Bronchial epithelial cell (primary cell): ENCODE results near the gene ADAMTS17. TPM values are rescaled to one million over a fixed set of nuclear protein-coding genes. Genes with fewer than 3 reads are reported as not detected.

Experiments
- DNase-seq: peaks from one replicate; pipeline ENCODE4 v3.0.0-alpha.2; 2010; ENCODE audit warnings: low read depth
- FAIRE-seq: peaks from 2 replicates; lab custom pipeline; 2011; peaks lifted over from hg19 to GRCh38; lab: Jason Lieb, UNC
- H3K27me3 ChIP-seq: 2 replicates; pipeline ENCODE4 v1.5.1; 2011; ENCODE audit warnings: low read length; ENCODE audit not compliant: control insufficient read depth, insufficient read depth
- H3K36me3 ChIP-seq: 2 replicates; pipeline ENCODE4 v1.5.1; 2011; ENCODE audit warnings: low read length; ENCODE audit not compliant: control insufficient read depth, insufficient read depth
- H3K4me3 ChIP-seq: 2 replicates; pipeline ENCODE4 v1.5.1; 2011; ENCODE audit warnings: mild to moderate bottlenecking, low read depth, low read length, control low read depth
- total RNA-seq: library from RNA; depleted of rRNA; stranded (reverse); fragments of >200 nt; gene quantifications from 2 replicates; pipeline ENCODE4 v1.2.1, GENCODE V29; 2014
- TF ChIP-seq, protein P1 (sequence below): IDR thresholded peaks from 2 replicates; pipeline ENCODE4 v1.5.1; 2011; ENCODE audit warnings: mild to moderate bottlenecking, moderate library complexity, low read length, control low read depth, inconsistent platforms; ENCODE audit not compliant: insufficient read depth, severe bottlenecking

ADAMTS17 gene
- total RNA-seq, 1 donor from 2014 or later, result 1.1 TPM

DNA sequence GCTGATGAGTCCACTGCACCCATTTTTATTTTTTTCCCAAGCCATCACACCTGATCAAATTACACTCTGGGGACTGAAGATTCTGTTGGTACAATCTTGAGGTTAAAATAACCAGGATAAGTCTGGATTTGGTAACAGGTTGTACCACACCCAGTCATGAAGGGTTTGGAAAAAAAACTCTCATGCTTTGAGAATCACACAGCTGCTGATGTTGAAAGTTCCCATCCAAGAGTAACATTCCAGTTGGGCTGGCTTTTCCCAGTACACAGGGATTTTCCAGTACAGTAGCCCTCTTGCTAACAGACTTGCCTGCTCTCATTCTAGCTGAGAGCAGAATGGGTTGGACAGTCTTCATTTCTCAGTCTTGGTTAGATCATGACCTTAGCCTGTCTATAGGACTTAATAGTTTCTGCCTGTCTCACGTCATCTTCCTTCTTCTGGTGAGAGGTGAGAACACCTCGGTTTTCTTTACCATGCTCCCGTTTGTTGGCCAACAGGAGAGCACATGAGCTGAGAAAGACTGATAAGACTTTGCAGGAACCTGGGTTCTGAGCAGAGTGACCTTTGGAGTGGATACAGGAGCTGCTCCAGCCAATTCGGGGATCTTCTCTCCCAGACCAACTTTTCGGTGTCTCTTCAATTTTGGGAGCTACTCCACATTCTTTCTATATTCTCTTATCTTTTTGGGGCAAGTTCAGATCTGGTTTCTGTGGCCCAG is 308.5 kb downstream of the ADAMTS17 start:
- FAIRE-seq, result no peak
- Histone ChIP-seq H3K36me3 (no peaks in the 10 kb centered on the region), H3K4me3 (no peak overlapping the region), H3K27me3 (no peaks in the 10 kb centered on the region)
- TF ChIP-seq, protein P1, sequence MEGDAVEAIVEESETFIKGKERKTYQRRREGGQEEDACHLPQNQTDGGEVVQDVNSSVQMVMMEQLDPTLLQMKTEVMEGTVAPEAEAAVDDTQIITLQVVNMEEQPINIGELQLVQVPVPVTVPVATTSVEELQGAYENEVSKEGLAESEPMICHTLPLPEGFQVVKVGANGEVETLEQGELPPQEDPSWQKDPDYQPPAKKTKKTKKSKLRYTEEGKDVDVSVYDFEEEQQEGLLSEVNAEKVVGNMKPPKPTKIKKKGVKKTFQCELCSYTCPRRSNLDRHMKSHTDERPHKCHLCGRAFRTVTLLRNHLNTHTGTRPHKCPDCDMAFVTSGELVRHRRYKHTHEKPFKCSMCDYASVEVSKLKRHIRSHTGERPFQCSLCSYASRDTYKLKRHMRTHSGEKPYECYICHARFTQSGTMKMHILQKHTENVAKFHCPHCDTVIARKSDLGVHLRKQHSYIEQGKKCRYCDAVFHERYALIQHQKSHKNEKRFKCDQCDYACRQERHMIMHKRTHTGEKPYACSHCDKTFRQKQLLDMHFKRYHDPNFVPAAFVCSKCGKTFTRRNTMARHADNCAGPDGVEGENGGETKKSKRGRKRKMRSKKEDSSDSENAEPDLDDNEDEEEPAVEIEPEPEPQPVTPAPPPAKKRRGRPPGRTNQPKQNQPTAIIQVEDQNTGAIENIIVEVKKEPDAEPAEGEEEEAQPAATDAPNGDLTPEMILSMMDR, result no peak
- DNase-seq, result peak; percentile 4

DNA sequence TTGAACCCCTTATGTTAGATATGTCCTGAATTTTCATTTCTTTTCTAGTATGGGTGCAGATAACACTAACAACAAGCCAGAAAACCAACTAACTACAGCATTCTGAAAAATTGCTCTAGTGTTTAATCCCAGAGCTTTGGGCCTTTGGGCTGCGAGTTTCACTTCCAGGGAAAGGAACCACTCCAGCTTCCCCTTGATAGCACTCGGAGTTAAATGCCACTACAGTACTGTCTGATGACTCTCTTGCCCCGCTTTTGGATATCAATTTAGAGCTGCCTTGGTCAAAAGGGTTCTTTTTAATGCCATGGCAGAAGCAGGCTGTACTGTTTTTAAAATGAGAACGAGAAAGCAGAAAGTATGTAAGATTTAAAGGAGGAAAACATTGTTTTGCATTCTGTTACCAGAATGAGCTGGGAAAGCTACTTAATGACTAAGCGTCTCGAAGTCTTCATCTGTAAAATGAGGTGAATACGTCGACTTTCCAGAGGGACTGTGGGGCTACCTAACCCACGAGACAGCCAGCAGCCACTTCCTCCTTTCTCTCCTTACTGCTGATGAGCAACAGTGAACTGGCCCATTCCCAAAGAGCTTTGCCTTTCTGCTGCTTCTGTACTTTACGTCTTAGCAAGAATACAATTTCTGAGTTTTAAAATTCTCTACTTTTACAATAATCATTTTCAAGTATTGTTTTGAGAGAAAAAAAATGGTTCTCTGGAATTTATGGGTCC is 309.3 kb downstream of the ADAMTS17 start:
- FAIRE-seq, result no peak

DNA sequence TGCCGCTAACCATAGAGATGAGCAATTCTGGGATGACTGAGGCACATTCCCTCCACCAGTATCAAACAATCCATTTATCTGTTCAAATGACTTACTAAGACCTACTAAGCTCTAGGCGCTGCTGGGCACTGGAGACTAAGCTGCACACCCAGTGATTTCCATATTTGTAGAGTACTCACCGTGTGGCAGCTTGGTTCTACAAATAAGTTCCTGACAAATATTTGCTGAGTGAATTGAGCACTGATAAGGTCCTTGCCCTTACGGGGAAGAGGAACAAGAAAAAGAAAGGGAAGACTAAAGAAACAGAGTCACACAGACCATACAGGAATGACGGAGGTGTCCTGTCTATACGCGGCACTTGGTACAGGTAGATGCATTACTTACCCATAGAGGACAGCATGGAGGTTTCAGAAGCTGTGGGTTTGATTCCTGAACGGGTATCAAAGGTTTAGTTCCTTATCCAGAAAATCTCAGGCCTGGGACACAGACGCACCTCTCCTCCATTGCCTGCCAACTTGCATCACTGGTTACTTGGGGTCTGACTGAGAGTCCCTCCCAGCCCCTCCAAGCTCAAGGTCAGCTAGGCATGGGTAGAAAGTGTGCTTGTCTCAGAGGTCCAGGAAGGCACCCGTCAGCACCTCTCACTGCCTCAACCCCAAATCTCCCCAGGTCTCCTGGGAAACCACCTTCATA is 310.0 kb downstream of the ADAMTS17 start:
- FAIRE-seq (no peak), DNase-seq (no peak)
- TF ChIP-seq, protein P1, result no peak
- no peaks in the 10 kb centered on the region for H3K27me3 ChIP-seq
- no peaks in the 10 kb centered on the region for H3K36me3 ChIP-seq
- H3K4me3 ChIP-seq, result no peak overlapping the region

More for the DNA sequence above, 309.3 kb downstream of the ADAMTS17 start:
- TF ChIP-seq, protein P1, result no peak
- no peaks in the 10 kb centered on the region for H3K27me3 ChIP-seq
- H3K36me3 ChIP-seq, result no peaks in the 10 kb centered on the region
- H3K4me3 ChIP-seq, result no peak overlapping the region
- no peak for DNase-seq

- TF ChIP-seq, protein P1, result no peak
- Histone ChIP-seq H3K4me3 (no peak overlapping the region), H3K27me3 (no peaks in the 10 kb centered on the region), H3K36me3 (no peaks in the 10 kb centered on the region)
- FAIRE-seq, result no peak
- DNase-seq, result peak; percentile 41
Observed at GRCh38 chr15:100030586-100031229, 311.1 kb downstream of the ADAMTS17 start.

- DNase-seq, result no peak
Observed at GRCh38 chr15:100029868-100030479, 311.8 kb downstream of the ADAMTS17 start.

More at GRCh38 chr15:100029868-100030479, 311.8 kb downstream of the ADAMTS17 start:
- Histone ChIP-seq H3K36me3 (no peaks in the 10 kb centered on the region), H3K4me3 (no peak overlapping the region), H3K27me3 (no peaks in the 10 kb centered on the region)
- TF ChIP-seq, protein P1, result no peak
- no peak for FAIRE-seq
